NCI-H748 (cell line): ENCODE results near the gene CDHR1.
"Not testable (repeated sequence)": the region's sequence is repeated elsewhere in the genome, so short reads cannot be mapped to it uniquely, and the experiment has no call there.

Experiments
- DNase-seq: peaks from one replicate; lab custom pipeline; 2025; ENCODE audit not compliant: unreplicated experiment; lab: John Stamatoyannopoulos, UW

CDHR1 gene

GRCh38 chr10:84173501-84173929, 20.8 kb upstream of the CDHR1 start, which contains the start of gene GPR15LG:
TSS of gene GPR15LG (plus strand) at chr10:84173801. CDS start at chr10:84173852, 51 bp downstream.
- no peak for DNase-seq

GRCh38 chr10:84175436-84175835, 18.9 kb upstream of the CDHR1 start:
- DNase-seq = no peak

- DNase-seq = peak; percentile 25
Observed at GRCh38 chr10:84176351-84176750, 18.0 kb upstream of the CDHR1 start.

DNA sequence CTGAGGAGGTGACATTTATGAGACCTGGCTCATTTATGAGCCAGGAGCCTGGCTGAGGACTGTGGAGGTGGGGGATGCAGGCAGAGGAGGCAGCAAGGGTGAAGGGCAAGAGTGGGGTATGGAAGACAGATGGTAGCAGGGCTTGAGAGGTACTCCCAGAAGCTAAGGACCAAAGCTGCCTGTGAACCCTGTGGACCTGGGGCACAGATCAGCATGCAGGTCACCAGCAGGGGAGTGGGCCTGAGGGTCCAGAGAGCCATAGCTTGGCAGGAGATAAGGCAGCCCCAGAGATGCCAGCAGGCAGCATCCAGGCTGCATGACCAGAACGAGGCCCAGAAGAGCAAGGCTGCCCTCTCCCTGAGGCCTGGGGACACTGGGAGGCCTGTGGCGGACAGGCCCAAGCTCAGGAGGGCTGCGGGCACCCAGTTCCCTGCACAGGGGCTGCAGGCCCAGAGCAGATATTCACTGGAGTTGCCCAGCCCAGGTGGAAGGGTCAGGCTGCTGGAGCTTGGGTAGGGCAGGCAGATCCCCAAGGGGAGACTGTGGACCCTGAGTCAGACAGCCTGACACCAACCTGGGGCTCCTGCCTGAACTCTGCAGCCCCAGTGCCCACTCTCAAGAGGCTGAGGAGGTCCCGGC, 17.4 kb upstream of the CDHR1 start:
- no peak for DNase-seq

DNA sequence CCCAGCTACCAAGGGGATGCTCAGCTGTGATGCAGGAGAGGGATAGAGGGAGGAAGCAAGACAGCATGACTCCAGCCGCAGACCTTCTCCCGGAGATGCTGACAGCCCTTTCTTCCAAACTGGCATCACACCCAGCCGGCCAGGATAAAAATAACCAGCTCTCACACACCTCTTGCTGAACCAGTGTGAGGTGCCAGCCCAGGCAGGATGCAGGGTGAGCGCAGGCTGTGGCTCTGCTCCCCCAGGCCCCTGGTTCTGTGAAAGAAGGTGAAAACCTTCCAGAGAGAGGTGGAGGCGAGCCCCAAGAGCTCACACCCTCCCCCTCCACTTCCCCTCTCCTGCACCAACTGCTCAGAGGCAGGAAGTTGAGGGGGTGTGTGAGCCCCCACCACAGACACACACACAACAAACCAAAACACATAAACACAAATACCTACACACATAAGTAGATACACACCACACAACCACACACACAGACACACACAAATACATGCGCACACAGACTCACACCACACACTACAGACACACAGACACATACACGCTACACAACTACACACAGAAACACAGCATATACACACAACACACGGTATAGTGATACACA, 16.7 kb upstream of the CDHR1 start:
- DNase-seq = no peak

GRCh38 chr10:84178160-84178609, 16.2 kb upstream of the CDHR1 start:
- DNase-seq = no peak

GRCh38 chr10:84179059-84179710, 15.2 kb upstream of the CDHR1 start:
- DNase-seq = peak; percentile 84

- not testable (repeated sequence) for DNase-seq
Observed at GRCh38 chr10:84180386-84180785, 14.0 kb upstream of the CDHR1 start.

GRCh38 chr10:84181631-84182030, 12.7 kb upstream of the CDHR1 start:
- no peak for DNase-seq

- DNase-seq = peak; percentile 14
Observed at GRCh38 chr10:84184517-84184916, 9.8 kb upstream of the CDHR1 start.

GRCh38 chr10:84185526-84186175, 8.7 kb upstream of the CDHR1 start:
- DNase-seq = no peak

- DNase-seq = no peak
Observed at GRCh38 chr10:84188815-84189214, 5.5 kb upstream of the CDHR1 start.

- DNase-seq = no peak
Observed at GRCh38 chr10:84190621-84191020, 3.7 kb upstream of the CDHR1 start.

DNA sequence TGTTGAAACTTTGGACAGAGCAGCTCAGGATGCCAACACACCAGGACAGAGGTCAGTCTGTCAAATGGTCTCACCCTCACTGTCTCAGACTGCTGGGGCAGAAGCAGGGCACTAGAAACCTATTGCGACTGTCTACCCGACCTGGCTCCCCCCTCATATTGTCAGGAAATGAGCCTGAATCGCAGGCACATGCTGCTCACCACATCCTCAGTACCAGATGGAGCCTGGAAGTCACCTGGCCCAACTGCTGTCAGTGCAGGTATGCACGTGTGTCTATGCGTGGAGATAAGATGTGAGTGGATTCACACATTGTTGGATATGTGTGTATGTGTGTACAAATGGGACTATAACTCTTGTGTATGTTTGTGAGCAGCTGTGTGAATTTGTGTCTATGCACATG, 3.2 kb upstream of the CDHR1 start:
- DNase-seq = no peak

DNA sequence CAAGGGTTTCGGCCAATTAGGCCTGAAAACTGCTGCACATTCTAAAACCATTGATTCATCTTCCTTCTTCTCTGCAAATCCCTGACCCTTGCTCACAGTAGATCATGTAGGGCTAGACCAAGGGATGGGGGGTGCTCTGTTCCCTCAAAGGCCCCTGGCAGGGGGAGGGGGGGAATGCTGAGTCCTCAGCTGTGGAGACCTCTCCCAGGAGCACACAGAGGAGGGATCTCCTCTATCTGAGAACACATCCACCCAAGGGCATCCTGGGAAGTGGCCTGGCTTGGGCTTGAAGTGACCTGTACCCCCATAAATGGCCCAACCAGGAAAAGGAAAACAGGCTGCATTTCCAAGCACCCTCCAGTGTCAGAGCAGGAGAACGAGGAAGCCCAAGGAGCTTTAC, 1.0 kb upstream of the CDHR1 start:
- no peak for DNase-seq

DNA sequence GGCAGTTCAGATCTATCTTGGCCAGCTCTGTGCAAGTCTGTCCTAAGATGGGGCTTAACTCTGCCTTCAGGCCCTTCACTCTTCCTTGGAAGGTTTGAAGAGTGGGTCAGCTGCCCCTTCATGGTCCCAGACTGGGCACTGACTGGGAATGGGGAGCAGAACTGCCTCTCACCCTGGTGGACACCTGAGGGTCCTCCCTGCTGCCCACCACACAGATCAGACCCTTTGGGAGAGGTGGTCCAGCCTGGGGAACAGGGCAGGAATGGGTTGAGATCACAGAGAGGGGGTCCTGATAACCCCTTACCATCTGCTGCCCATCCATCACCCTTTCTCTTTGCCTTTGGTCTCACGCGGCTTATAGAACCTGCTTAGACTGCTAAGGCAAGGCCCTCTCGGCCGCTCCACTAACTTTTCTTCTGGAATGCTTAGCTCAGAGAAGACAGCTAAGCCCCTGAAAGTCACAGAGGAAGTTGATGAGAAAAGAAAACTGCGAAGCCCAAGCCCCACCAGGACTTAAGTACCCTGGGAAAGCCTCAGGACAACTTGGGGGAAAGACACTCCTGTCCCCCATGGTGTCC, 402 bp upstream of the CDHR1 start:
- DNase-seq = no peak

- DNase-seq = peak; percentile 22
Observed at GRCh38 chr10:84195044-84195830, 900 bp downstream of the CDHR1 start.

- peak; percentile 87 for DNase-seq
Observed at GRCh38 chr10:84196083-84196482, 1.7 kb downstream of the CDHR1 start.

GRCh38 chr10:84196941-84197340, 2.6 kb downstream of the CDHR1 start:
- peak; percentile 8 for DNase-seq

GRCh38 chr10:84197643-84198042, 3.3 kb downstream of the CDHR1 start:
- DNase-seq = no peak
